DND-41 (cell line): Measurements from ENCODE around the gene UCP2.

Experiments used
- ATAC-seq: fragments of 200-7000 bp; cut with Tn5 transposase; 3 replicates; pipeline ENCODE4 v1.9.1; 2021; ENCODE audit warnings: low read depth; ENCODE audit not compliant: insufficient read depth
- DNase-seq: peaks from one replicate; pipeline ENCODE4 v3.0.0-alpha.2; 2020
- H2AFZ ChIP-seq: 2 replicates; pipeline ENCODE4 v1.6.0; 2012; ENCODE audit warnings: low read depth, low read length
- H3K27ac ChIP-seq: 2 replicates; pipeline ENCODE4 v1.5.1; 2012; ENCODE audit warnings: low read length, inconsistent platforms
- H3K27me3 ChIP-seq: fragments of 200-600 bp; sonication (generic); 2 replicates; pipeline ENCODE4 v1.6.0; 2012; ENCODE audit warnings: low read length, mild to moderate bottlenecking, inconsistent platforms; ENCODE audit not compliant: insufficient read depth, poor library complexity
- H3K36me3 ChIP-seq: 2 replicates; pipeline ENCODE4 v1.5.1; 2012; ENCODE audit warnings: low read length, inconsistent platforms; ENCODE audit not compliant: insufficient read depth
- H3K4me1 ChIP-seq: 2 replicates; pipeline ENCODE4 v1.5.1; 2012; ENCODE audit warnings: mild to moderate bottlenecking, low read length; ENCODE audit not compliant: insufficient read depth
- H3K4me2 ChIP-seq: 2 replicates; pipeline ENCODE4 v1.6.0; 2012; ENCODE audit warnings: mild to moderate bottlenecking, moderate library complexity, low read length, inconsistent platforms; ENCODE audit not compliant: insufficient read depth
- H3K4me3 ChIP-seq, 2 experiments: fragments of 200-600 bp in 1 of 2; shearing (Covaris generic) in 1 of 2; 2 replicates each; pipeline ENCODE4 v1.5.1; 2012 to 2016; ENCODE audit warnings: inconsistent platforms in 2 of 2, low read length in 2 of 2, mild to moderate bottlenecking in 2 of 2, low read depth in 1 of 2, moderate library complexity in 1 of 2
- H3K79me2 ChIP-seq: 2 replicates; pipeline ENCODE4 v1.6.0; 2012; ENCODE audit warnings: low read length, inconsistent platforms; ENCODE audit not compliant: insufficient read depth
- H3K9ac ChIP-seq: 2 replicates; pipeline ENCODE4 v1.6.0; 2012; ENCODE audit warnings: low read depth, mild to moderate bottlenecking, inconsistent platforms, low read length, moderate library complexity
- H3K9me3 ChIP-seq: 2 replicates; pipeline ENCODE4 v1.5.1; 2012; ENCODE audit warnings: low read length, moderate library complexity, mild to moderate bottlenecking, inconsistent platforms; ENCODE audit not compliant: insufficient read depth, severe bottlenecking
- H4K20me1 ChIP-seq: 2 replicates; pipeline ENCODE4 v1.6.0; 2012; ENCODE audit warnings: low read length; ENCODE audit not compliant: insufficient read depth
- EZH2 ChIP-seq: IDR thresholded peaks from 3 replicates; pipeline ENCODE4 v1.6.1; 2012; ENCODE audit warnings: borderline replicate concordance, low read depth, mild to moderate bottlenecking, moderate library complexity, low read length, inconsistent platforms; ENCODE audit not compliant: severe bottlenecking
- TF ChIP-seq, protein P1 (sequence below): IDR thresholded peaks from 2 replicates; pipeline ENCODE4 v1.5.1; 2012; ENCODE audit warnings: borderline replicate concordance, low read length, moderate library complexity, mild to moderate bottlenecking; ENCODE audit not compliant: poor library complexity, severe bottlenecking; ENCODE audit errors: extremely low read depth

UCP2 gene

DNA sequence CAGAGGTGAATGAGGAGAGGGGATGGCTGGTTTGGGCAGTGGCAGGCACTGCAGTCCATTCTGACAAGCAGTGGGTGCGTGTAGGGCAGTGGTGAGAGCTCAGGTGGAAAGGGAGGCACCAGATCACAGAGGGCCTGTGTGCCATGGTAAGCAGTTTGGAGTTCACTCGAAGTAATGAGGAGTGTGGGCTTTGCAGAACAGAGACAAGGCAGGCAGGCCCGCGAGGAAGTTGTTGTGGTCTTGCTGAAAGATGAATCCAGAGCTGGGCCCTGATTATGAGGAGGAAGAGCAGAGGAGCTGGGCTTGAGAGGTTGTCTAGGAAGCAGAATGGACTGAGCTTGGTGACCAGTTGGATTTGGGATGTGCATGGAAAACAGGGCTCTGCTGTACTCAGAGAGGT is 33.4 kb downstream of the UCP2 start:
- H3K4me1 ChIP-seq = no peaks in the 10 kb centered on the region
- no peak overlapping the region for H2AFZ ChIP-seq
- no peak overlapping the region for H3K27ac ChIP-seq
- no peak for DNase-seq
- no peaks in the 10 kb centered on the region for H4K20me1 ChIP-seq
- H3K27me3 ChIP-seq = no peaks in the 10 kb centered on the region
- TF ChIP-seq, protein P1, sequence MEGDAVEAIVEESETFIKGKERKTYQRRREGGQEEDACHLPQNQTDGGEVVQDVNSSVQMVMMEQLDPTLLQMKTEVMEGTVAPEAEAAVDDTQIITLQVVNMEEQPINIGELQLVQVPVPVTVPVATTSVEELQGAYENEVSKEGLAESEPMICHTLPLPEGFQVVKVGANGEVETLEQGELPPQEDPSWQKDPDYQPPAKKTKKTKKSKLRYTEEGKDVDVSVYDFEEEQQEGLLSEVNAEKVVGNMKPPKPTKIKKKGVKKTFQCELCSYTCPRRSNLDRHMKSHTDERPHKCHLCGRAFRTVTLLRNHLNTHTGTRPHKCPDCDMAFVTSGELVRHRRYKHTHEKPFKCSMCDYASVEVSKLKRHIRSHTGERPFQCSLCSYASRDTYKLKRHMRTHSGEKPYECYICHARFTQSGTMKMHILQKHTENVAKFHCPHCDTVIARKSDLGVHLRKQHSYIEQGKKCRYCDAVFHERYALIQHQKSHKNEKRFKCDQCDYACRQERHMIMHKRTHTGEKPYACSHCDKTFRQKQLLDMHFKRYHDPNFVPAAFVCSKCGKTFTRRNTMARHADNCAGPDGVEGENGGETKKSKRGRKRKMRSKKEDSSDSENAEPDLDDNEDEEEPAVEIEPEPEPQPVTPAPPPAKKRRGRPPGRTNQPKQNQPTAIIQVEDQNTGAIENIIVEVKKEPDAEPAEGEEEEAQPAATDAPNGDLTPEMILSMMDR = no peak
- no peak for TF ChIP-seq EZH2
- H3K36me3 ChIP-seq = no peaks in the 10 kb centered on the region
- H3K79me2 ChIP-seq = no peaks in the 10 kb centered on the region
- peaks cover 2% of the 10 kb centered on the region for H3K9me3 ChIP-seq
- H3K4me2 ChIP-seq = no peak overlapping the region
- no peak overlapping the region for H3K4me3 ChIP-seq
- no peak overlapping the region for H3K9ac ChIP-seq
- ATAC-seq = no peak

- Histone ChIP-seq H2AFZ (no peak overlapping the region), H3K36me3 (no peaks in the 10 kb centered on the region), H3K4me1 (no peaks in the 10 kb centered on the region), H3K79me2 (no peaks in the 10 kb centered on the region), H3K9me3 (peaks cover 2% of the 10 kb centered on the region), H3K27me3 (no peaks in the 10 kb centered on the region), H3K4me2 (no peak overlapping the region), H3K27ac (no peak overlapping the region), H3K4me3 (no peak overlapping the region), H4K20me1 (no peaks in the 10 kb centered on the region), H3K9ac (no peak overlapping the region)
- ATAC-seq (no peak), DNase-seq (no peak)
- no peak for TF ChIP-seq EZH2
- TF ChIP-seq, protein P1 = no peak
Measured at GRCh38 chr11:73946798-73947458, 35.7 kb downstream of the UCP2 start.

DNA sequence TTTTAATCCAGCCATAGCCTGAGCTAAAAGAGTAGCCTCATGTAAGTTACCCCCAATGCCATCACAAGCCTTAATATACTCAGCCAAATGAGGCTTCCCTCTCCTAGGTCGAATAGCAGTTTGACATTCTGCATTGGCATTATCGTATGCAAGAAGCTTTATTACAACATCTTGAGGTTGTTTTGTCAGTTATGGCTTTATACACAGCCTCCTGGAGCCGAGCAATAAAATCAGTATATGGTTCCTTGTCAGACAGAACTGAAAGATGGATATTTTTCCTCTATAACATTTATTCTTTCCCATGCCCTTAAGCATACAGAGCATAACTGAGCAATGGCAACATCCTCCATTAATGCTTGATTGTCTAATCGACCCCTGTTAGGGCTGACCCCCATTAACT is 37.2 kb downstream of the UCP2 start:
- DNase-seq = no peak
- no peaks in the 10 kb centered on the region for H3K36me3 ChIP-seq

GRCh38 chr11:73944901-73945300 is 37.7 kb downstream of the UCP2 start:
- Histone ChIP-seq H4K20me1 (no peaks in the 10 kb centered on the region), H3K4me2 (no peak overlapping the region), H2AFZ (no peak overlapping the region), H3K4me1 (no peaks in the 10 kb centered on the region), H3K9me3 (peaks cover 9% of the 10 kb centered on the region), H3K79me2 (no peaks in the 10 kb centered on the region), H3K36me3 (no peaks in the 10 kb centered on the region), H3K4me3 (no peak overlapping the region), H3K27me3 (no peaks in the 10 kb centered on the region), H3K9ac (no peak overlapping the region), H3K27ac (no peak overlapping the region)
- DNase-seq (no peak), ATAC-seq (no peak)
- no peak for TF ChIP-seq EZH2
- TF ChIP-seq, protein P1 = no peak

More for the DNA sequence above, 37.2 kb downstream of the UCP2 start:
- no peak for ATAC-seq
- Histone ChIP-seq H3K4me3 (no peak overlapping the region), H3K79me2 (no peaks in the 10 kb centered on the region), H3K4me2 (no peak overlapping the region), H3K27me3 (no peaks in the 10 kb centered on the region), H3K9ac (no peak overlapping the region), H3K4me1 (no peaks in the 10 kb centered on the region), H3K9me3 (peaks cover 9% of the 10 kb centered on the region), H3K27ac (no peak overlapping the region), H2AFZ (no peak overlapping the region), H4K20me1 (no peaks in the 10 kb centered on the region)
- TF ChIP-seq EZH2 = no peak
